ENCODE results near the gene RNASEL.

GRCh38 chr1:182584746-182585145 lies 4.3 kb downstream of the RNASEL start:
- TF ChIP-seq POLR2A (IDR thresholded peaks at IDR 0.05) (no peak), CTCF (IDR thresholded peaks at IDR 0.05) (no peak)
